Type B pancreatic cell (in vitro differentiated cells): ENCODE data around the gene ULK4. TPM values are rescaled to one million over a fixed set of nuclear protein-coding genes. Genes with fewer than 3 reads are reported as not detected.
"Not testable (repeated sequence)": the region's sequence is repeated elsewhere in the genome, so short reads cannot be mapped to it uniquely, and the experiment has no call there.

Source experiments
- DNase-seq: peaks from one replicate; pipeline ENCODE4 v3.0.0; 2021; ENCODE audit warnings: mixed read lengths; ENCODE audit not compliant: unreplicated experiment; ENCODE audit errors: extremely low spot score
- H3K27ac Mint-ChIP-seq: 2 replicates; pipeline ENCODE4 v1.8.0; 2021; ENCODE audit warnings: mild to moderate bottlenecking, mixed read lengths
- H3K27me3 Mint-ChIP-seq: 2 replicates; pipeline ENCODE4 v1.8.0; 2021; ENCODE audit warnings: mixed read lengths
- H3K36me3 Mint-ChIP-seq: 2 replicates; pipeline ENCODE4 v1.8.0; 2021; ENCODE audit warnings: mixed read lengths
- H3K4me1 Mint-ChIP-seq: one replicate; pipeline ENCODE4 v1.8.0; 2021; ENCODE audit warnings: mixed read lengths; ENCODE audit not compliant: unreplicated experiment
- H3K4me3 Mint-ChIP-seq: 2 replicates; pipeline ENCODE4 v1.8.0; 2021; ENCODE audit warnings: mild to moderate bottlenecking, mixed read lengths
- H3K9me3 Mint-ChIP-seq: 2 replicates; pipeline ENCODE4 v1.8.0; 2021; ENCODE audit warnings: mixed read lengths
- CTCF ChIP-seq: fragments of 200-600 bp; sonication (generic); conservative IDR thresholded peaks from 2 replicates; pipeline ENCODE4 v1.5.0; 2021; ENCODE audit warnings: antibody characterized with exemption, mild to moderate bottlenecking
- total RNA-seq: library from RNA; stranded (reverse); gene quantifications from 2 replicates; pipeline ENCODE4 v1.2.1, GENCODE V29; 2021; ENCODE audit warnings: low replicate concordance

ULK4 gene
- total RNA-seq, 1 donor from 2014 or later: 10.7 TPM

GRCh38 chr3:41448396-41448795 is 513.5 kb downstream of the ULK4 start:
- Mint-ChIP-seq H3K36me3 (peaks cover 7% of the 10 kb centered on the region), H3K9me3 (no peaks in the 10 kb centered on the region), H3K27ac (no peak overlapping the region), H3K27me3 (no peaks in the 10 kb centered on the region), H3K4me1 (peaks cover 10% of the 10 kb centered on the region), H3K4me3 (no peak overlapping the region)
- no peak for TF ChIP-seq CTCF
- no peak for DNase-seq

- peaks cover 10% of the 10 kb centered on the region for H3K4me1 Mint-ChIP-seq
- no peak for DNase-seq
- H3K27me3 Mint-ChIP-seq: no peaks in the 10 kb centered on the region
- TF ChIP-seq CTCF: no peak
- H3K4me3 Mint-ChIP-seq: no peak overlapping the region
- H3K36me3 Mint-ChIP-seq: peaks cover 4% of the 10 kb centered on the region
- H3K27ac Mint-ChIP-seq: no peak overlapping the region
- H3K9me3 Mint-ChIP-seq: no peaks in the 10 kb centered on the region
Observed at GRCh38 chr3:41447701-41448100, 514.2 kb downstream of the ULK4 start.

GRCh38 chr3:41446316-41446715 is 515.6 kb downstream of the ULK4 start:
- not testable (repeated sequence) for H3K36me3 Mint-ChIP-seq, H3K27ac Mint-ChIP-seq, DNase-seq, H3K27me3 Mint-ChIP-seq, H3K4me3 Mint-ChIP-seq, H3K9me3 Mint-ChIP-seq, H3K4me1 Mint-ChIP-seq

- no peak overlapping the region for H3K4me3 Mint-ChIP-seq
- H3K27ac Mint-ChIP-seq: no peak overlapping the region
- no peaks in the 10 kb centered on the region for H3K9me3 Mint-ChIP-seq
- TF ChIP-seq CTCF: no peak
- H3K27me3 Mint-ChIP-seq: no peaks in the 10 kb centered on the region
- H3K4me1 Mint-ChIP-seq: no peaks in the 10 kb centered on the region
- DNase-seq: no peak
- no peaks in the 10 kb centered on the region for H3K36me3 Mint-ChIP-seq
Observed at GRCh38 chr3:41441568-41441967, 520.3 kb downstream of the ULK4 start.

GRCh38 chr3:41441139-41441538 is 520.8 kb downstream of the ULK4 start:
- no peaks in the 10 kb centered on the region for H3K4me1 Mint-ChIP-seq
- no peaks in the 10 kb centered on the region for H3K9me3 Mint-ChIP-seq

GRCh38 chr3:41436983-41437382 is 524.9 kb downstream of the ULK4 start:
- no peaks in the 10 kb centered on the region for H3K36me3 Mint-ChIP-seq
- H3K27me3 Mint-ChIP-seq: no peaks in the 10 kb centered on the region
- no peak for DNase-seq
- H3K4me1 Mint-ChIP-seq: no peaks in the 10 kb centered on the region
- no peak for TF ChIP-seq CTCF
- H3K4me3 Mint-ChIP-seq: no peak overlapping the region
- H3K27ac Mint-ChIP-seq: no peak overlapping the region
- no peaks in the 10 kb centered on the region for H3K9me3 Mint-ChIP-seq

More at GRCh38 chr3:41441139-41441538, 520.8 kb downstream of the ULK4 start:
- H3K27me3 Mint-ChIP-seq: no peaks in the 10 kb centered on the region
- H3K27ac Mint-ChIP-seq: no peak overlapping the region
- DNase-seq: no peak
- H3K4me3 Mint-ChIP-seq: no peak overlapping the region
- H3K36me3 Mint-ChIP-seq: no peaks in the 10 kb centered on the region
- TF ChIP-seq CTCF: no peak
